BLaER1 treated with 17β-estradiol and CSF1 and Interleukin-3, amounts not matched to agents 10 nM and 100 nM (cell line): ENCODE data around the gene NPL.

Experiments used
- H3K27ac ChIP-seq, 11 experiments: shearing (Covaris generic); formaldehyde crosslinking; 2 replicates each; pipeline ENCODE4 v1.8.1; 2022
- H3K27me3 ChIP-seq, 11 experiments: shearing (Covaris generic); formaldehyde crosslinking; 2 replicates each; pipeline ENCODE4 v1.8.1; 2022
- H3K36me3 ChIP-seq, 11 experiments: shearing (Covaris generic); formaldehyde crosslinking; 2 replicates each; pipeline ENCODE4 v1.8.1; 2022
- H3K4me1 ChIP-seq, 10 experiments: shearing (Covaris generic); formaldehyde crosslinking; 2 replicates each; pipeline ENCODE4 v1.8.1; 2022
- H3K4me2 ChIP-seq, 11 experiments: shearing (Covaris generic); formaldehyde crosslinking; 2 replicates each; pipeline ENCODE4 v1.8.1; 2022
- H3K4me3 ChIP-seq, 10 experiments: shearing (Covaris generic); formaldehyde crosslinking; 2 replicates each; pipeline ENCODE4 v1.8.1; 2022
- H3K9ac ChIP-seq, 11 experiments: shearing (Covaris generic); formaldehyde crosslinking; 2 replicates each; pipeline ENCODE4 v1.8.1; 2022
- H3K9me3 ChIP-seq, 11 experiments: shearing (Covaris generic); formaldehyde crosslinking; replicated peaks in 1 of 11; 2 replicates each; pipeline ENCODE4 v1.8.1; 2022
- H4K20me1 ChIP-seq, 11 experiments: shearing (Covaris generic); formaldehyde crosslinking; 2 replicates each; pipeline ENCODE4 v1.8.1; 2022
- Cebpa-rat ChIP-seq, 11 experiments: shearing (Covaris generic); IDR thresholded peaks; 2 replicates each; pipeline ENCODE4 v1.8.1; 2022

NPL gene

DNA sequence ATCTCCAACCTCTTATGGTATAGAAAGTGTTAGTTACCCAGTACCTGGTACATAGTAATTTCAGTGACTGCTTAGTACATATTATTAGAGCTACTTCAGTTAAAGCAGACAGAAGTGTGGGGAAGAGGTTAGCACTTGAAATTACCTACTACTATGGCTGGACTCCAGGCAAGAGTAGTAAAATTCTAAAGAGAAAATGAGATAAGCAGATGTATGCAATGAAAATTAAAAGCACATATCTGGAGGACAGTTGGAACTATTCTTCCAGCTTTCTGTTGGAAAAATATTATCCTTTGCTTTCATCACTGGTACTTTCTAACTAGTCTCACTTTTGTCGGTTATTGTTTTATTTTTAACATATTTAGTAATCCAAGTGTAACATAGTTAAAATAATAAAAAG, 73.3 kb downstream of the NPL start:
- peaks cover 66 to 100% (median 94%) of the 10 kb centered on the region in 11 experiments; a peak in 20 of 22 replicates for H4K20me1 ChIP-seq

DNA sequence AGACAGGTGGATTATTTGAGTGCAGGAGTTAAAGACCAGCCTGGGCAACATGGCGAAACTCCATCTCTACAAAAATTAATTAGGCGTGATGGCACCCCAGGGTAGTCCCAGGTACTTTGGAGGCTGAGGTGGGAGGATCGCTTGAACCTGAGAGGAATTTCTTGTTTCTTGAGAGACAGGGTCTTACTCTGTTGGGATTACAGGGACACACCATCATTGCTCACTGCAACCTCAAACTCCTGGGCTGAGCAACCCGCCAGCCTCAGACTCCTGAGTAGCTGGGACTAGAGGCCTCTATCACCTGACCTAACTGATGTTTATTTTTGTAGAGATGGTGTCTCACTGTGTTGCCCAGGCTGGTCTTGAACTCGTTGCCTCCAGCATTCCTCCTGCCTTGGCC, 74.4 kb downstream of the NPL start:
- H3K9me3 ChIP-seq: no peaks in the 10 kb centered on the region
- H3K4me1 ChIP-seq: no peaks in the 10 kb centered on the region
- no peak for TF ChIP-seq Cebpa-rat (IDR thresholded peaks at IDR 0.05)
- peaks cover 99 to 100% (median 100%) of the 10 kb centered on the region in 11 experiments for H3K36me3 ChIP-seq
- no peak overlapping the region for H3K4me3 ChIP-seq
- H4K20me1 ChIP-seq: peaks cover 60 to 99% (median 90%) of the 10 kb centered on the region in 11 experiments; a peak in 20 of 22 replicates
- no peaks in the 10 kb centered on the region for H3K27me3 ChIP-seq
- H3K9ac ChIP-seq: no peak overlapping the region
- no peak overlapping the region for H3K27ac ChIP-seq
- no peak overlapping the region for H3K4me2 ChIP-seq

More for the DNA sequence above, 73.3 kb downstream of the NPL start:
- Histone ChIP-seq H3K36me3 (peaks cover 99 to 100% (median 100%) of the 10 kb centered on the region in 11 experiments), H3K27me3 (no peaks in the 10 kb centered on the region), H3K9me3 (no peaks in the 10 kb centered on the region), H3K4me1 (no peaks in the 10 kb centered on the region), H3K4me3 (no peak overlapping the region), H3K27ac (no peak overlapping the region), H3K4me2 (no peak overlapping the region), H3K9ac (no peak overlapping the region)
- TF ChIP-seq Cebpa-rat (IDR thresholded peaks at IDR 0.05): no peak

DNA sequence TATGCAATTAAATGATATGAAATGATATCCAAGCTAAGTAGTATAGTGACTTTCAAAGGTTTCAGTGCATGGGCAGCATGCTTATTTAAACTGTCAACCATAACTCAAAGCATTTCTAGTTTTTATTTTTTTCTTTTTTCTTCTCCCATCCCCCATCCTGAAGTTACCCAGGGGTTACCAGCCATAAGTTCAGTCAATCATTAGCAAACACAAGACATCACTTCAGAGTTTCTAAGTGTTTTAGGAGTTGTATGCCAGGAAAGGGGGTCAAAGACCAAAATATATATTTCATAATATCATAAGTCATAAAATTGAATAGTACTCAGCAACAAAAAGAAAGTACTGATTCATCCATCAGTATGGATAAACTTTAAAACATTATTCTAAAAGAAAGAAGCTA, 78.3 kb downstream of the NPL start:
- no peak for TF ChIP-seq Cebpa-rat (IDR thresholded peaks at IDR 0.05)
- H3K36me3 ChIP-seq: peaks cover 98 to 100% (median 100%) of the 10 kb centered on the region in 11 experiments

DNA sequence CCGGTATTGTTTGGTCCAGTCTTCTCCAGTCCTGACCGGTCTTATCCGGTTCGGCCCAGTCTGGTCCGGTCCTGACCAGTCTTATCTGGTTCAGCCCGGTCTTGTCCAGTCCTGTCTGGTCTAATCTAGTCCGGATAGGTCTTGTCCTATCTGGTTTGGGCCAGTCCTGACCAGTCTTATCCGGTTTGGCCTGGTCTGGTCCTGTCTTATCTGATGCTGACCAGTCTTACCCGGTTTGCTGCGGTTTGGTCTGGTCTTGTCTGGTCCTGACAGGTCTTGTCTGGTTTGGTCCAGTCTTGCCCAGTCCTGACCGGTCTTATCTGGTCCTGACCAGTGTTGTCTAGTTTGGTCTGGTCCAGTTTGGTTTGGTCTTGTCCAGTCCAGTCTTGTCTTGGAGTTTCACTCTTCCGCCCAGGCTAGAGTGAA, 79.7 kb downstream of the NPL start:
- TF ChIP-seq Cebpa-rat (IDR thresholded peaks at IDR 0.05): no peak
- no peaks in the 10 kb centered on the region for H3K27me3 ChIP-seq
- no peak overlapping the region for H3K4me3 ChIP-seq
- H3K9me3 ChIP-seq: no peaks in the 10 kb centered on the region
- H4K20me1 ChIP-seq: peaks cover 34 to 95% (median 79%) of the 10 kb centered on the region in 11 experiments; a peak in 20 of 22 replicates
- H3K4me2 ChIP-seq: no peak overlapping the region
- H3K27ac ChIP-seq: peak overlapping the region in 6 of 11 experiments; percentile 11 to 48 (median 34); a peak in 8 of 22 replicates
- H3K9ac ChIP-seq: no peak overlapping the region
- H3K4me1 ChIP-seq: no peaks in the 10 kb centered on the region
- peaks cover 98 to 100% (median 100%) of the 10 kb centered on the region in 11 experiments for H3K36me3 ChIP-seq

More for the DNA sequence above, 78.3 kb downstream of the NPL start:
- H3K4me2 ChIP-seq: no peak overlapping the region
- H3K27ac ChIP-seq: no peak overlapping the region
- no peaks in the 10 kb centered on the region for H3K27me3 ChIP-seq
- peaks cover 40 to 95% (median 79%) of the 10 kb centered on the region in 11 experiments; a peak in 20 of 22 replicates for H4K20me1 ChIP-seq
- no peak overlapping the region for H3K9ac ChIP-seq
- H3K4me3 ChIP-seq: no peak overlapping the region
- no peaks in the 10 kb centered on the region for H3K9me3 ChIP-seq
- no peaks in the 10 kb centered on the region for H3K4me1 ChIP-seq

DNA sequence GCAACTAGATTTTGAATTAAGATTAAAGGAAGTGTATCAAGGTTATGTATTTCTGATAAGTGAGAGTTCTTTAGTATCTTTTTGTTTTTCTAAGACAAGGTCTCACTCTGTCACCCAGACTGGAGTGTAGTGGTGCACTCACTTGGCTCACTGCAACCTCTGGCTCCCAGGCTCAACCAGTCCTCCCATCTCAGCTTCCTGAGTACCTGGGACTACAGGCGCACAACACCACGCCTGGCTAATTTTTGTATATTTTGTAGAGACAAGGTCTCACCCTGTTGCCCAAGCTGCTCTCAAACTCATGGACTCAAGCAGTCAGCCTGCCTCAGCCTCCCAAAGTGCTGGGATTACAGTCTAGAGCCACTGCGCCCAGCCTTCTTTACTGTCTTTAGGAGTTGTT, 83.3 kb downstream of the NPL start:
- Histone ChIP-seq H3K4me3 (no peak overlapping the region), H4K20me1 (peaks cover 21 to 87% (median 78%) of the 10 kb centered on the region in 11 experiments; a peak in 20 of 22 replicates), H3K27ac (no peak overlapping the region), H3K4me2 (no peak overlapping the region), H3K4me1 (no peaks in the 10 kb centered on the region), H3K36me3 (peaks cover 99 to 100% (median 100%) of the 10 kb centered on the region in 11 experiments), H3K9ac (no peak overlapping the region), H3K9me3 (no peaks in the 10 kb centered on the region), H3K27me3 (no peaks in the 10 kb centered on the region)
- TF ChIP-seq Cebpa-rat (IDR thresholded peaks at IDR 0.05): no peak

DNA sequence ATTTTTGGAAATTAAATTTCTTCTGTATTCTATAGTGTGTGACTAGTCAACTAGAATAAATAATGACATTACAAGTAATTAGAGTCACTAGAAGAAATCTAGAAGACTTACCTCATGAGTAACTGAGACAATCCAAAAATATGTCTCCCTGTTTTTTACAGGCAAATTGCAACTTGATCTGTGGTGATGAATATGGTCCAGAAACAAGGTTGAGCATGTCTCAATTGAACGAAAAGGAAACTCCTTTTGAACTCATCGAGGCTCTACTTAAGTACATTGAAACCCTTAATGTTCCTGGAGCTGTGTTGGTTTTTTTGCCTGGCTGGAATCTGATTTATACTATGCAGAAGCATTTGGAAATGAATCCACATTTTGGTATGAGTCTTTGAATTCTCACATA, 86.3 kb downstream of the NPL start:
- Histone ChIP-seq H4K20me1 (peaks cover 26 to 91% (median 80%) of the 10 kb centered on the region in 11 experiments; a peak in 21 of 22 replicates), H3K9ac (no peak overlapping the region), H3K27me3 (no peaks in the 10 kb centered on the region), H3K4me1 (no peaks in the 10 kb centered on the region), H3K27ac (no peak overlapping the region), H3K36me3 (peaks cover 99 to 100% (median 100%) of the 10 kb centered on the region in 11 experiments), H3K4me2 (no peak overlapping the region), H3K4me3 (no peak overlapping the region), H3K9me3 (no peaks in the 10 kb centered on the region)
- no peak for TF ChIP-seq Cebpa-rat (IDR thresholded peaks at IDR 0.05)

DNA sequence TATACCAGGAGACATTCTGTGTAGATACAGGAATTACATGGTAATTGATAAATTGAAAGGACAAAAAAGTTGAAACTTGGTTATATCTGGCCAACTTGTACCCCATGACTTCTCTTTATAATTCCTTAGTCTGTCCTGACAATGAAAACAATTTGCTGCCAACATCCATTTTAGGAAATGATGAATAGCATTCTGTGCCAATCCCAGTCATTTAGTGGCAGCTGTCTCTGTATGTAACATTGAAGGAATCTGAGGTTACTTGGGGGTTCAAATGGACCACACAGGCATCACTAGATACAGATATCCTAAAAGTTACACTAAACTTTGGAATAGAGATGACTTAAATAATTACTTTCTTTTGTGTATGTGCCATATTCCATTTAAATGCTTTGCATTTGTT, 87.8 kb downstream of the NPL start:
- H3K9me3 ChIP-seq: no peaks in the 10 kb centered on the region
- H3K27ac ChIP-seq: no peak overlapping the region
- H3K4me1 ChIP-seq: no peaks in the 10 kb centered on the region
- H3K36me3 ChIP-seq: peaks cover 100% of the 10 kb centered on the region in 11 experiments
- H3K27me3 ChIP-seq: no peaks in the 10 kb centered on the region
- no peak overlapping the region for H3K4me3 ChIP-seq
- peaks cover 22 to 88% (median 73%) of the 10 kb centered on the region in 11 experiments; a peak in 20 of 22 replicates for H4K20me1 ChIP-seq
- TF ChIP-seq Cebpa-rat (IDR thresholded peaks at IDR 0.05): no peak
- H3K4me2 ChIP-seq: no peak overlapping the region
- H3K9ac ChIP-seq: no peak overlapping the region

DNA sequence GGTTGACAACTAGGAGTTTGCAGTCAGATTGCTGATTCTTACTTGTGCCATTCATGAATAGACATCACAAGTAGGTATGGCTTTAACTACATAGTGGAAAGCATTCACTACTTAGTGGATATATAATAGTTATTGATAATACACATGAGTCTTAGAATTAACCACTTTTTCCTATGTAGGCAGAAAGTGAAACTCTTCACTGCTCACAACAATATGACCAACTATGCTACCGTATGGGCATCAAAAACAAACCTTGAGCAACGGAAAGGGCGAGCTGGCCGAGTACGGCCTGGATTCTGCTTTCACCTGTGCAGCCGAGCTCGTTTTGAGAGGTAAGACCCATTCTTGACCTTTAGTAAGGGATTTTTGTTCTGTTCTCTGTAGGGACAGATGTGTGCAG, 88.3 kb downstream of the NPL start:
- Histone ChIP-seq H3K27me3 (no peaks in the 10 kb centered on the region), H3K27ac (no peak overlapping the region), H3K9ac (no peak overlapping the region), H3K4me1 (no peaks in the 10 kb centered on the region), H4K20me1 (peaks cover 19 to 85% (median 74%) of the 10 kb centered on the region in 11 experiments; a peak in 20 of 22 replicates), H3K4me2 (no peak overlapping the region), H3K4me3 (no peak overlapping the region), H3K9me3 (no peaks in the 10 kb centered on the region), H3K36me3 (peaks cover 100% of the 10 kb centered on the region in 11 experiments)
- TF ChIP-seq Cebpa-rat (IDR thresholded peaks at IDR 0.05): no peak
